Motor neuron (in vitro differentiated cells): ENCODE measurements around the gene CRYL1. TPM values are rescaled to one million over a fixed set of nuclear protein-coding genes. Genes with fewer than 3 reads are reported as not detected.

Source experiments
- ATAC-seq, 8 experiments: fragments of 200-7000 bp; cut with Tn5 transposase; replicated peaks in 6 of 8; 2 replicates each; pipeline ENCODE4 v1.8.0; 2021; ENCODE audit warnings: mild to moderate bottlenecking in 8 of 8, moderate library complexity in 8 of 8
- H3K27ac ChIP-seq, 2 donors: fragments of 250-450 bp; sonication (Bioruptor Pico); 2 replicates each; pipeline ENCODE4 v1.9.0; 2021; ENCODE audit warnings: antibody characterized with exemption in 2 of 2, mild to moderate bottlenecking in 2 of 2, moderate library complexity in 1 of 2
- H3K4me1 ChIP-seq, 2 donors: fragments of 250-450 bp; sonication (Bioruptor Pico); replicated peaks in 1 of 2; 2 replicates each; pipeline ENCODE4 v1.6.1; 2021; ENCODE audit warnings: antibody characterized with exemption in 2 of 2, mild to moderate bottlenecking in 2 of 2, moderate library complexity in 1 of 2
- H3K4me3 ChIP-seq, 5 donors: fragments of 250-450 bp; sonication (Bioruptor Pico); 2 replicates each; pipeline ENCODE4 v1.9.0; 2021; ENCODE audit warnings: antibody characterized with exemption in 5 of 5, mild to moderate bottlenecking in 5 of 5, moderate library complexity in 4 of 5
- WGBS, 10 experiments: fragments of 450-650 bp; shearing (Covaris generic); methylation state at CpG; one replicate each; pipeline ENCODE4 v1.0.0; 2022; 5-methylcytosine and 5-hydroxymethylcytosine counted together
- in situ Hi-C, 9 experiments: fragments of 400-800 bp; cut with MboI; loops; one replicate each; pipeline ENCODE4 v1.15.0; 2021; ENCODE audit warnings: low sequenced_read_pairs in 9 of 9, low pct_unique_long_range_greater_than_20kb in 2 of 9; ENCODE audit not compliant: unreplicated experiment in 9 of 9
- total RNA-seq, 8 experiments: library from RNA; unstranded; fragments of 300-600 nt; gene quantifications; 2 replicates each; pipeline versions ENCODE4 v1.2.3 to v1.2.4, GENCODE V29; 2022

Gene CRYL1
- total RNA-seq, 8 experiments from 2014 or later: 4.6 to 41.5 (median 14.0) TPM

DNA sequence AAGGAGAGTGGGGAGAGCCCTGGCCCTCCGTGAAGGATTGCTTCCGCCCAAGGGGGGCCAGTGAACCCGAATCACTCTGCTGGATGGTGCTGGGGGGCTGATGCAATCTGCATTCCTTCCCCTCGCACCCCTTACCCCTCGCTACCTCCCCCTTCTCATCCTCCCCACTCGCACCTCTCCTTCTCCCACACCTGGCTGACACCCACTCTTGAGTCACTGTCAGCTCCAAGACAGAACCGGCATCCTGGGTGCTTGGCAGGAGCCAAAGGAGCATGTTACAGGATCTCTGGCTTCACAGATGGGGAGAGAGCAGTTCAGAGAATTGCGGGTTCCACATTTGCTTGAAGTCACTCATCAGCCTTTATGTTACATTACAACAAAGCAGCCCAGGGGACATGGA is 167.6 kb downstream of the CRYL1 start:
- in situ Hi-C loops: no loop called here
- 100% methylated on average over 1 of the region's 8 CpGs; no CpG with 5 or more reads in 9 of the 10 experiments for WGBS, 10 experiments
- no peak overlapping the region for H3K4me3 ChIP-seq
- no peak overlapping the region for H3K27ac ChIP-seq
- no peaks in the 10 kb centered on the region for H3K4me1 ChIP-seq
- ATAC-seq: no peak

- WGBS, 10 experiments: 0 to 80% (median 46%) methylated on average over 1 to 7 of the region's 7 CpGs; no CpG with 5 or more reads in 3 of the 10 experiments
Measured at GRCh38 chr13:20356444-20356843, 169.2 kb downstream of the CRYL1 start.

DNA sequence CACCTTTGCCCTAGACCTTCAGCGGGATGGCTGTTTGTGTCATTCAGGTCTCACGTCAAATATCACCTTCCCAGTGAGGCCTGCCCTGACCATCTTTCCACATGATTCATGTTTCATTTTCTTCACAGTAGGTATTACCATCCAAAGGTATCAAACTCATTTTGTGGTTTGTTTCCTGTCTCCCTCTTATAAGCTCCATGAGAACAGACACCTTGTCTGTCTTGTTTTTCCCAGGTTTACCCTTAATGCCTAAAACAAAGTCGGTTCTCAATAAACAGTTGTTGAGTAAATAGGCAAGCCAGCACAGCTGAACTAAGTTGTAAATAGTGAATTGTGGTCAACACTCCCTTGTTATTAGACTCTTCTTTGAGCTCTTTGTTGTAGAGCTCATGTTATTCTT is 170.9 kb downstream of the CRYL1 start:
- no peak for ATAC-seq
- in situ Hi-C loops: no loop called here
- 72 to 100% (median 96%) methylated on average over 1 to 3 of the region's 3 CpGs; no CpG with 5 or more reads in 1 of the 10 experiments for WGBS, 10 experiments
- Histone ChIP-seq H3K4me3 (no peak overlapping the region), H3K27ac (no peak overlapping the region), H3K4me1 (no peaks in the 10 kb centered on the region)

More at GRCh38 chr13:20356444-20356843, 169.2 kb downstream of the CRYL1 start:
- Histone ChIP-seq H3K4me3 (no peak overlapping the region), H3K4me1 (no peaks in the 10 kb centered on the region), H3K27ac (no peak overlapping the region)
- in situ Hi-C loops: no loop called here
- peak in 2 of 8 experiments; percentile 21 to 71 for ATAC-seq

DNA sequence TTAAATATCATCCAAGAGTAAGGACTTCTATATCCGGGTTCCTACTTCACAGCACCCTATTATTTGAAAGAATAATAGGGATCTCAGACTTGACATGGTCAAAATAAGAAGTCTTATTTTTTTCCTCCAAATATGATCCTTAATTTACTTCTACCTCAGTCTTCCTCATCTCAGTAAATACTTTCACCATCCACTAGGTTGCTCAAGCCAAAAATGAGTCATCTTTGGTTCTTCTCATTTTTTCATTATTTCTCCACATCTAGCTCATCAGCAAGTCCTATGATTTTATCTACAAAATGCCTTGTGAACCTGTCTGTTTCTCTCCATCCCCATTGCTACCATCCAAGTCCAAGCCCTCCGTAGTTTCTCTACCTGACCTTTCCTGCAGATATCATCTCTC is 171.7 kb downstream of the CRYL1 start:
- ATAC-seq: peak in 1 of 8 experiments; percentile 45
- Histone ChIP-seq H3K4me1 (no peaks in the 10 kb centered on the region), H3K4me3 (no peak overlapping the region), H3K27ac (no peak overlapping the region)
- 50 to 100% (median 92%) methylated on average over 1 to 2 of the region's 2 CpGs; no CpG with 5 or more reads in 1 of the 10 experiments for WGBS, 10 experiments
- in situ Hi-C loops: no loop called here

Other genes starting within 250 kb of the CRYL1 start
- gene IFT88, start 41.3 kb upstream of the CRYL1 start, total RNA-seq: 10 to 100 TPM in 7 of 8 experiments, 1 to 10 TPM in 1; 8.9 to 31.7 (median 16.0) TPM
- 10 to 100 TPM in 4 of 8 experiments, 1 to 10 TPM in 4; 1.2 to 18.2 (median 9.5) TPM for gene IL17D, start 177.8 kb upstream of the CRYL1 start, total RNA-seq
- gene EEF1AKMT1, start 248.1 kb upstream of the CRYL1 start, total RNA-seq: 10 to 100 TPM in 3 of 8 experiments, 1 to 10 TPM in 5; 7.3 to 15.0 (median 9.8) TPM